Loucy (cell line): ENCODE results near the gene MRPS23.

Experiments used
- H2AFZ ChIP-seq: fragments of 200-600 bp; sonication (generic); 2 replicates; pipeline ENCODE4 v1.6.0; 2016; ENCODE audit warnings: antibody characterized with exemption, mild to moderate bottlenecking, low read length, moderate library complexity
- H3F3A ChIP-seq: fragments of 200-600 bp; 2 replicates; pipeline ENCODE4 v1.6.0; 2016; ENCODE audit warnings: antibody characterized with exemption, low read depth, mild to moderate bottlenecking
- H3K27me3 ChIP-seq: fragments of 200-600 bp; sonication (generic); 2 replicates; pipeline ENCODE4 v1.6.1; 2014; ENCODE audit warnings: low read length, mild to moderate bottlenecking; ENCODE audit not compliant: insufficient read depth, poor library complexity, severe bottlenecking
- H3K36me3 ChIP-seq: fragments of 200-600 bp; sonication (generic); 2 replicates; pipeline ENCODE4 v1.6.1; 2016; ENCODE audit warnings: low read length; ENCODE audit not compliant: insufficient read depth
- H3K4me1 ChIP-seq: fragments of 200-600 bp; sonication (generic); 2 replicates; pipeline ENCODE4 v1.5.1; 2014; ENCODE audit warnings: low read length, mild to moderate bottlenecking; ENCODE audit not compliant: insufficient read depth, poor library complexity, severe bottlenecking
- H3K4me2 ChIP-seq: fragments of 200-600 bp; sonication (generic); 2 replicates; pipeline ENCODE4 v1.6.0; 2014; ENCODE audit warnings: antibody characterized with exemption, low read length, low read depth, mild to moderate bottlenecking; ENCODE audit not compliant: poor library complexity, severe bottlenecking
- H3K4me3 ChIP-seq: fragments of 200-600 bp; sonication (generic); 2 replicates; pipeline ENCODE4 v1.5.1; 2014; ENCODE audit warnings: low read length, mild to moderate bottlenecking, mixed read lengths; ENCODE audit not compliant: poor library complexity, severe bottlenecking
- H3K79me2 ChIP-seq: fragments of 200-600 bp; sonication (generic); 2 replicates; pipeline ENCODE4 v1.6.1; 2014; ENCODE audit warnings: low read length; ENCODE audit not compliant: insufficient read depth
- H3K9ac ChIP-seq: fragments of 200-600 bp; sonication (generic); 2 replicates; pipeline ENCODE4 v1.6.0; 2014; ENCODE audit warnings: mild to moderate bottlenecking, low read depth, low read length, moderate library complexity; ENCODE audit not compliant: poor library complexity, severe bottlenecking
- H3K9me2 ChIP-seq: fragments of 200-600 bp; sonication (generic); replicated peaks from 2 replicates; pipeline ENCODE4 v1.6.1; 2016; ENCODE audit warnings: low read depth, low read length, mixed read lengths
- H3K9me3 ChIP-seq: fragments of 200-600 bp; sonication (generic); 2 replicates; pipeline ENCODE4 v1.6.1; 2014; ENCODE audit warnings: mild to moderate bottlenecking, antibody characterized with exemption, low read length, low read depth; ENCODE audit not compliant: insufficient read depth
- H4K20me1 ChIP-seq: fragments of 200-600 bp; sonication (generic); 2 replicates; pipeline ENCODE4 v1.6.0; 2014; ENCODE audit warnings: antibody characterized with exemption, low read length, mild to moderate bottlenecking; ENCODE audit not compliant: insufficient read depth, poor library complexity, severe bottlenecking
- CTCF ChIP-seq: fragments of 200-600 bp; sonication (generic); conservative IDR thresholded peaks from 2 replicates; pipeline ENCODE4 v1.5.1; 2014; ENCODE audit warnings: mild to moderate bottlenecking, antibody characterized with exemption, low read length
- EZH2phosphoT487 ChIP-seq: fragments of 200-600 bp; IDR thresholded peaks from 2 replicates; pipeline ENCODE4 v1.6.1; 2018; ENCODE audit warnings: antibody characterized with exemption, mild to moderate bottlenecking, moderate library complexity, borderline replicate concordance

The MRPS23 gene

GRCh38 chr17:57808882-57809281 lies 41.0 kb downstream of the MRPS23 start:
- Histone ChIP-seq H3K9me3 (no peaks in the 10 kb centered on the region), H2AFZ (no peak overlapping the region), H3K27me3 (peaks cover 5% of the 10 kb centered on the region), H3K4me1 (peaks cover 17% of the 10 kb centered on the region), H3K4me2 (no peak overlapping the region), H3K4me3 (no peak overlapping the region), H3K9me2 (no peaks in the 10 kb centered on the region), H3K36me3 (no peaks in the 10 kb centered on the region), H3K79me2 (no peaks in the 10 kb centered on the region), H3K9ac (no peak overlapping the region), H4K20me1 (no peaks in the 10 kb centered on the region), H3F3A (no peaks in the 10 kb centered on the region)
- TF ChIP-seq EZH2phosphoT487: no peak
- TF ChIP-seq CTCF: no peak

- Histone ChIP-seq H3F3A (no peaks in the 10 kb centered on the region), H3K4me2 (no peak overlapping the region), H4K20me1 (no peaks in the 10 kb centered on the region), H3K79me2 (no peaks in the 10 kb centered on the region), H3K9ac (no peak overlapping the region), H3K9me2 (no peaks in the 10 kb centered on the region), H2AFZ (no peak overlapping the region), H3K4me1 (peaks cover 6% of the 10 kb centered on the region), H3K36me3 (no peaks in the 10 kb centered on the region), H3K9me3 (0 out of 2 replicates have a peak, but pooled peaks cover 1% of the 10 kb centered on the region), H3K4me3 (no peak overlapping the region), H3K27me3 (peaks cover 5% of the 10 kb centered on the region)
- TF ChIP-seq CTCF (no peak), EZH2phosphoT487 (no peak)
Observed at GRCh38 chr17:57806167-57806830, 43.5 kb downstream of the MRPS23 start.

GRCh38 chr17:57803021-57803420 lies 46.8 kb downstream of the MRPS23 start:
- H3K9ac ChIP-seq: no peak overlapping the region
- H3K9me2 ChIP-seq: no peaks in the 10 kb centered on the region
- peaks cover 5% of the 10 kb centered on the region for H3K27me3 ChIP-seq
- TF ChIP-seq EZH2phosphoT487 (no peak), CTCF (no peak)
- H2AFZ ChIP-seq: no peak overlapping the region
- H3K4me3 ChIP-seq: no peak overlapping the region
- H3K79me2 ChIP-seq: no peaks in the 10 kb centered on the region
- no peak overlapping the region for H3K4me2 ChIP-seq
- H3F3A ChIP-seq: no peaks in the 10 kb centered on the region
- 0 out of 2 replicates have a peak, but pooled peaks cover 4% of the 10 kb centered on the region for H3K9me3 ChIP-seq
- no peaks in the 10 kb centered on the region for H3K36me3 ChIP-seq
- H4K20me1 ChIP-seq: no peaks in the 10 kb centered on the region
- no peaks in the 10 kb centered on the region for H3K4me1 ChIP-seq
